HEK293 (cell line): Measurements from ENCODE around the gene NR2F1-AS1.

Experiments used
- CTCF ChIA-PET: fragments of 350-600 bp; formaldehyde crosslinking; extraction: SDS; loops from one replicate; lab custom pipeline; 2021; ENCODE audit warnings: antibody characterized with exemption; lab: Yijun Ruan, JAX
- POLR2A ChIA-PET: fragments of 300-600 bp; formaldehyde crosslinking; extraction: SDS; loops from one replicate; lab custom pipeline; 2020; ENCODE audit warnings: antibody characterized with exemption, inconsistent platforms; lab: Yijun Ruan, JAX
- H3K27ac ChIP-seq: fragments of 200-500 bp; sonication (Bioruptor generic); 2 replicates; pipeline ENCODE4 v1.5.1; 2014; ENCODE audit warnings: low read depth, low read length, control low read depth, inconsistent platforms; ENCODE audit errors: extremely low read depth
- H3K36me3 ChIP-seq, 2 experiments: fragments of 200-500 bp in 1 of 2; sonication (Bioruptor generic) in 1 of 2; 1 replicate in 1 of 2; 2 replicates in 1 of 2; pipeline ENCODE4 v1.5.1; 2014 to 2017; ENCODE audit warnings: inconsistent platforms in 2 of 2, low read length in 2 of 2; ENCODE audit not compliant: control insufficient read depth in 2 of 2, insufficient read depth in 1 of 2
- H3K4me1 ChIP-seq: fragments of 200-500 bp; sonication (Bioruptor generic); 2 replicates; pipeline ENCODE4 v1.5.1; 2014; ENCODE audit warnings: mild to moderate bottlenecking, low read length, inconsistent platforms; ENCODE audit not compliant: control insufficient read depth, insufficient read depth
- H3K4me3 ChIP-seq: 2 replicates; pipeline ENCODE4 v1.5.1; 2011; ENCODE audit warnings: low read depth, mild to moderate bottlenecking, control low read depth, low read length, moderate library complexity
- H3K9me3 ChIP-seq: fragments of 200-500 bp; sonication (Bioruptor generic); 2 replicates; pipeline ENCODE4 v1.5.1; 2014; ENCODE audit warnings: low read depth, low read length, inconsistent platforms; ENCODE audit not compliant: control insufficient read depth, insufficient read depth
- ATF2 ChIP-seq: fragments of 450-650 bp; formaldehyde crosslinking; IDR thresholded peaks from 2 replicates; pipeline ENCODE4 v1.5.1; 2016; ENCODE audit warnings: missing biosample characterization, missing genetic modification characterization, low read depth
- GLIS1 ChIP-seq: fragments of 450-650 bp; formaldehyde crosslinking; IDR thresholded peaks from 2 replicates; pipeline ENCODE4 v1.5.1; 2016; ENCODE audit warnings: missing biosample characterization, missing genetic modification characterization
- KLF10 ChIP-seq: fragments of 450-650 bp; IDR thresholded peaks from 2 replicates; pipeline ENCODE4 v1.5.1; 2018; ENCODE audit warnings: missing biosample characterization, mild to moderate bottlenecking, missing genetic modification characterization
- MEIS1 ChIP-seq: sonication (generic); formaldehyde crosslinking; IDR thresholded peaks from 2 replicates; pipeline ENCODE4 v1.8.1; 2022; ENCODE audit warnings: missing genetic modification reagents, mild to moderate bottlenecking, borderline replicate concordance
- TCF7L2 ChIP-seq: IDR thresholded peaks from 2 replicates; pipeline ENCODE4 v1.6.1; 2011; ENCODE audit warnings: low read depth, mild to moderate bottlenecking, inconsistent platforms, low read length, moderate library complexity, borderline replicate concordance
- ZBTB6 ChIP-seq: fragments of 450-650 bp; formaldehyde crosslinking; IDR thresholded peaks from 2 replicates; pipeline ENCODE4 v1.5.1; 2017; ENCODE audit warnings: missing biosample characterization, missing genetic modification characterization
- ZNF140 ChIP-seq: fragments of 450-650 bp; formaldehyde crosslinking; IDR thresholded peaks from 2 replicates; pipeline ENCODE4 v1.5.1; 2016; ENCODE audit warnings: missing biosample characterization, missing genetic modification characterization
- ZNF146 ChIP-seq: fragments of 450-650 bp; formaldehyde crosslinking; IDR thresholded peaks from 2 replicates; pipeline ENCODE4 v1.5.1; 2016; ENCODE audit warnings: missing biosample characterization, missing genetic modification characterization
- ZNF2 ChIP-seq: fragments of 450-650 bp; formaldehyde crosslinking; IDR thresholded peaks from 2 replicates; pipeline ENCODE4 v1.5.1; 2016; ENCODE audit warnings: missing biosample characterization, missing genetic modification characterization
- ZNF341 ChIP-seq: fragments of 450-650 bp; formaldehyde crosslinking; IDR thresholded peaks from 2 replicates; pipeline ENCODE4; 2016; ENCODE audit warnings: low read depth, missing biosample characterization, missing genetic modification characterization
- ZNF366 ChIP-seq: fragments of 450-650 bp; formaldehyde crosslinking; conservative IDR thresholded peaks from 2 replicates; pipeline ENCODE4 v1.5.1; 2016; ENCODE audit warnings: missing biosample characterization, missing genetic modification characterization
- ZNF37A ChIP-seq: fragments of 450-650 bp; IDR thresholded peaks from 2 replicates; pipeline ENCODE4 v1.5.1; 2018; ENCODE audit warnings: missing biosample characterization, missing genetic modification characterization
- ZNF398 ChIP-seq: fragments of 450-650 bp; formaldehyde crosslinking; IDR thresholded peaks from 2 replicates; pipeline ENCODE4 v1.5.1; 2017; ENCODE audit warnings: missing biosample characterization, missing genetic modification characterization
- ZNF629 ChIP-seq: fragments of 450-650 bp; formaldehyde crosslinking; IDR thresholded peaks from 2 replicates; pipeline ENCODE4 v1.5.1; 2017; ENCODE audit warnings: missing biosample characterization, missing genetic modification characterization
- ZNF776 ChIP-seq: fragments of 450-650 bp; formaldehyde crosslinking; IDR thresholded peaks from 2 replicates; pipeline ENCODE4 v1.5.0; 2017; ENCODE audit warnings: missing biosample characterization, missing genetic modification characterization, borderline replicate concordance
- ZNF830 ChIP-seq: fragments of 450-650 bp; IDR thresholded peaks from 2 replicates; pipeline ENCODE4 v1.5.0; 2018; ENCODE audit warnings: missing biosample characterization, missing genetic modification characterization, low read depth, mild to moderate bottlenecking, moderate library complexity

The NR2F1-AS1 gene

GRCh38 chr5:93602241-93603077 lies 21.4 kb upstream of the NR2F1-AS1 start:
- ChIA-PET CTCF (interaction anchor here (0.5 kb wide), 1 partner anchor 1113 kb away, joined by 3 read pairs; no protein-coding TSS in a partner anchor), POLR2A (interaction anchor here (1.9 kb wide), 1 partner anchor 16 kb away, joined by 8 read pairs; no protein-coding TSS in a partner anchor)
- no peak for TF ChIP-seq MEIS1 (CRISPR knock-in tag)
- TF ChIP-seq ZNF2 (tag by site-specific recombination): no peak
- no peak for TF ChIP-seq ZNF146 (tag by site-specific recombination)
- peak; percentile 31; the same call in 1 of the 2 replicates for TF ChIP-seq ZNF341 (tag by site-specific recombination)
- 0 out of 2 replicates have a peak, but pooled peaks have one; percentile 31 for TF ChIP-seq ZBTB6 (tag by site-specific recombination)
- no peaks in the 10 kb centered on the region for H3K9me3 ChIP-seq
- H3K36me3 ChIP-seq: no peaks in the 10 kb centered on the region
- no peak overlapping the region for H3K4me3 ChIP-seq
- no peak overlapping the region for H3K27ac ChIP-seq
- H3K4me1 ChIP-seq: peaks cover 50% of the 10 kb centered on the region

- POLR2A ChIA-PET: interaction anchor here (1.9 kb wide), 1 partner anchor 16 kb away, joined by 8 read pairs; no protein-coding TSS in a partner anchor
- CTCF ChIA-PET: interaction anchor here (0.7 to 2.6 kb wide), 2 partner anchors 87 to 199 kb away, joined by 3 to 16 read pairs; no protein-coding TSS in a partner anchor
- Histone ChIP-seq H3K4me1 (peaks cover 49% of the 10 kb centered on the region), H3K4me3 (no peak overlapping the region), H3K27ac (no peak overlapping the region), H3K9me3 (no peaks in the 10 kb centered on the region), H3K36me3 (no peaks in the 10 kb centered on the region)
- TF ChIP-seq ZNF629 (tag by site-specific recombination) (no peak), ZNF140 (peak; percentile 54; the same call in 1 of the 2 replicates), ZNF776 (tag by site-specific recombination) (no peak), TCF7L2 (no peak), ATF2 (tag by site-specific recombination) (no peak)
Measured at GRCh38 chr5:93601802-93602155, 20.8 kb upstream of the NR2F1-AS1 start.

GRCh38 chr5:93601071-93601801 lies 20.2 kb upstream of the NR2F1-AS1 start:
- POLR2A ChIA-PET: interaction anchor here (1.9 kb wide), 1 partner anchor 15 kb away, joined by 8 read pairs; no protein-coding TSS in a partner anchor
- CTCF ChIA-PET: interaction anchor here (0.7 to 2.6 kb wide), 2 partner anchors 87 to 200 kb away, joined by 3 to 16 read pairs; no protein-coding TSS in a partner anchor
- H3K4me3 ChIP-seq: no peak overlapping the region
- H3K36me3 ChIP-seq: no peaks in the 10 kb centered on the region
- H3K9me3 ChIP-seq: no peaks in the 10 kb centered on the region
- H3K4me1 ChIP-seq: peaks cover 44% of the 10 kb centered on the region
- H3K27ac ChIP-seq: peak overlapping the region; percentile 57
- TF ChIP-seq ATF2 (tag by site-specific recombination) (peak; percentile 84), KLF10 (no peak), ZNF830 (no peak), ZNF341 (tag by site-specific recombination) (0 out of 2 replicates have a peak, but pooled peaks have one; percentile 43), ZNF366 (tag by site-specific recombination) (peak; percentile 46), ZNF37A (tag by site-specific recombination) (no peak), ZNF398 (tag by site-specific recombination) (peak; percentile 43; the same call in 1 of the 2 replicates), GLIS1 (tag by site-specific recombination) (peak; percentile 72)
